KMS-11 (cell line): ENCODE results near the gene GNG2.

Experiments used
- H2AFZ ChIP-seq: fragments of 200-600 bp; sonication (generic); 2 replicates; pipeline ENCODE4 v1.6.1; 2016; ENCODE audit warnings: antibody characterized with exemption, mixed run types, low read depth
- H3K27ac ChIP-seq: fragments of 200-600 bp; sonication (generic); 2 replicates; pipeline ENCODE4 v1.6.1; 2016; ENCODE audit warnings: mild to moderate bottlenecking, mixed run types
- H3K27me3 ChIP-seq: fragments of 200-600 bp; sonication (generic); 2 replicates; pipeline ENCODE4 v1.6.1; 2017; ENCODE audit warnings: mild to moderate bottlenecking, low read depth, mixed run types, moderate library complexity; ENCODE audit not compliant: insufficient read depth
- H3K36me3 ChIP-seq: fragments of 200-600 bp; sonication (generic); 2 replicates; pipeline ENCODE4 v1.6.1; 2017; ENCODE audit warnings: mild to moderate bottlenecking, mixed run types; ENCODE audit not compliant: insufficient read depth
- H3K4me1 ChIP-seq: fragments of 200-600 bp; sonication (generic); 2 replicates; pipeline ENCODE4 v1.6.1; 2016; ENCODE audit warnings: mild to moderate bottlenecking, low read depth, mixed run types; ENCODE audit not compliant: poor library complexity, severe bottlenecking
- H3K4me2 ChIP-seq: fragments of 200-600 bp; sonication (generic); 2 replicates; pipeline ENCODE4 v1.7.0; 2016; ENCODE audit warnings: mild to moderate bottlenecking, mixed run types
- H3K4me3 ChIP-seq: fragments of 200-600 bp; sonication (generic); IDR thresholded peaks from 2 replicates; pipeline ENCODE4 v1.6.1; 2017; ENCODE audit warnings: low read depth, low read length, mixed read lengths; ENCODE audit not compliant: insufficient read depth
- H3K79me2 ChIP-seq: fragments of 200-600 bp; sonication (generic); 2 replicates; pipeline ENCODE4 v1.6.1; 2016; ENCODE audit warnings: low read depth, mixed run types; ENCODE audit not compliant: insufficient read depth
- H3K9ac ChIP-seq: fragments of 200-600 bp; sonication (generic); 2 replicates; pipeline ENCODE4 v1.6.1; 2016; ENCODE audit warnings: mild to moderate bottlenecking, mixed run types
- H4K20me1 ChIP-seq: fragments of 200-600 bp; sonication (generic); 2 replicates; pipeline ENCODE4 v1.6.1; 2016; ENCODE audit warnings: mild to moderate bottlenecking, mixed run types; ENCODE audit not compliant: insufficient read depth
- TF ChIP-seq, protein P1 (sequence below): fragments of 200-600 bp; sonication (generic); conservative IDR thresholded peaks from 2 replicates; pipeline ENCODE4 v1.6.1; 2017; ENCODE audit warnings: low read depth, mild to moderate bottlenecking, antibody characterized with exemption, low read length, moderate library complexity, mixed read lengths

GNG2 gene

DNA sequence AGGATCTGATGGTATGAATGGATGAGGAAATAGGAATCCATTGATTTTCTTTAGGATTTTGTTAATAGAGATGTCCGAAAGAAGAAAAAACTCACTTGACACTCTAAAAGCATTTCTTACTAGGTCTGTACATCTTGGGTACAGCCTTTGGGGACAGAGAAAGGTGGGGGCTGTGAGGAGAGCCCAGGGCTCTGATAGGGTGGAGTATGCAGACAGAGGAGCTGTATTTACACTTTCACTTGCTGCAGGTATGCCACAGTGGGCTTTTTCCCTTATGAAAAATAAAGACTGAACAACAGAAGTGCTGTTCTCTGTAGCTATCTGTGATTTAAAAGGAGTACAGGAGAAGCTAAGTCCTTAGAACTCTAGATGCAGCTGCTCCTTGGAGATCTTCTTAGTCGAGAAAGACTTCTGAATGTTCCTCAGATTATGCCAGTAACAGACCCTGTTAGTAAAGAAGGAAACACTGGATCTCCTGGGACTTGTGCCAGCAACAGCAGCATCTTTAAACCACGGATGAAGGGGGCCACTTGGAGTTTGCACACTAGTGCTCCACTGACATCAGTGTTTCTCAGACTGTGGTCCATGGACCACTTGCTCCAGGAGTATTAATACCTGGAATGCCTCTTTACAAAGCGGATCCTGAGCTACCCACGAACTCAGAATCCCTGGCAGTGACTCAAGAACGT is 109.6 kb downstream of the GNG2 start:
- no peaks in the 10 kb centered on the region for H3K36me3 ChIP-seq
- H3K4me1 ChIP-seq = no peaks in the 10 kb centered on the region
- TF ChIP-seq, protein P1, sequence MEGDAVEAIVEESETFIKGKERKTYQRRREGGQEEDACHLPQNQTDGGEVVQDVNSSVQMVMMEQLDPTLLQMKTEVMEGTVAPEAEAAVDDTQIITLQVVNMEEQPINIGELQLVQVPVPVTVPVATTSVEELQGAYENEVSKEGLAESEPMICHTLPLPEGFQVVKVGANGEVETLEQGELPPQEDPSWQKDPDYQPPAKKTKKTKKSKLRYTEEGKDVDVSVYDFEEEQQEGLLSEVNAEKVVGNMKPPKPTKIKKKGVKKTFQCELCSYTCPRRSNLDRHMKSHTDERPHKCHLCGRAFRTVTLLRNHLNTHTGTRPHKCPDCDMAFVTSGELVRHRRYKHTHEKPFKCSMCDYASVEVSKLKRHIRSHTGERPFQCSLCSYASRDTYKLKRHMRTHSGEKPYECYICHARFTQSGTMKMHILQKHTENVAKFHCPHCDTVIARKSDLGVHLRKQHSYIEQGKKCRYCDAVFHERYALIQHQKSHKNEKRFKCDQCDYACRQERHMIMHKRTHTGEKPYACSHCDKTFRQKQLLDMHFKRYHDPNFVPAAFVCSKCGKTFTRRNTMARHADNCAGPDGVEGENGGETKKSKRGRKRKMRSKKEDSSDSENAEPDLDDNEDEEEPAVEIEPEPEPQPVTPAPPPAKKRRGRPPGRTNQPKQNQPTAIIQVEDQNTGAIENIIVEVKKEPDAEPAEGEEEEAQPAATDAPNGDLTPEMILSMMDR = no peak
- no peaks in the 10 kb centered on the region for H3K79me2 ChIP-seq
- no peak overlapping the region for H3K4me3 ChIP-seq
- no peak overlapping the region for H3K27ac ChIP-seq
- no peak overlapping the region for H3K4me2 ChIP-seq
- H2AFZ ChIP-seq = no peak overlapping the region
- no peak overlapping the region for H3K9ac ChIP-seq
- H4K20me1 ChIP-seq = no peaks in the 10 kb centered on the region
- no peaks in the 10 kb centered on the region for H3K27me3 ChIP-seq

GRCh38 chr14:51972566-51972965 is 112.2 kb downstream of the GNG2 start:
- no peak overlapping the region for H3K4me2 ChIP-seq
- no peak overlapping the region for H3K27ac ChIP-seq
- TF ChIP-seq, protein P1 = no peak
- H4K20me1 ChIP-seq = no peaks in the 10 kb centered on the region
- H3K4me3 ChIP-seq = no peak overlapping the region
- no peaks in the 10 kb centered on the region for H3K4me1 ChIP-seq
- no peaks in the 10 kb centered on the region for H3K36me3 ChIP-seq
- no peaks in the 10 kb centered on the region for H3K27me3 ChIP-seq
- H3K9ac ChIP-seq = no peak overlapping the region
- no peak overlapping the region for H2AFZ ChIP-seq
- no peaks in the 10 kb centered on the region for H3K79me2 ChIP-seq

GRCh38 chr14:51977075-51977474 is 116.7 kb downstream of the GNG2 start:
- Histone ChIP-seq H3K4me3 (no peak overlapping the region), H3K27ac (no peak overlapping the region), H3K9ac (no peak overlapping the region), H2AFZ (no peak overlapping the region), H3K79me2 (no peaks in the 10 kb centered on the region), H4K20me1 (no peaks in the 10 kb centered on the region), H3K27me3 (no peaks in the 10 kb centered on the region), H3K36me3 (no peaks in the 10 kb centered on the region), H3K4me1 (no peaks in the 10 kb centered on the region), H3K4me2 (no peak overlapping the region)
- TF ChIP-seq, protein P1 = no peak

DNA sequence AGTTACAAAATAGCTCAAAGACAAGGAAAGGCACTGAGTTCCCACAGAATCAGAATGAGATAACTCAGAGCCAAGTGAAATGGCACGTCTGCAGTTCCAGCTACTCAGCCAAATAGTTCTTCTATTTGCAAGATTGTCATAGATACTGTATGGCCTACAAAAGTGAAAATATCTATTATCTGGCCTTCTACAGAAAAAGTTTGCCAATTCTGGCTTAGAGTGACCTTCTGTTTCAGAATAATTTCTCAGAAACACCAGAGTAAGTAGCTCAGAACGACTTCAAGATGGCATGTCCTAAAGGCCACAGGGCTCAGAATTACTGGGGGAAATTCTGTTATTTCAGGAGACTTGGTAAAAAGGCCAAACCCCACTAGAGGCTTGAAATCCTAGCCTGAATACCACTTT is 118.3 kb downstream of the GNG2 start:
- no peaks in the 10 kb centered on the region for H3K79me2 ChIP-seq
- H3K27me3 ChIP-seq = no peaks in the 10 kb centered on the region
- no peak overlapping the region for H3K27ac ChIP-seq
- no peaks in the 10 kb centered on the region for H3K36me3 ChIP-seq
- no peaks in the 10 kb centered on the region for H3K4me1 ChIP-seq
- H3K4me2 ChIP-seq = no peak overlapping the region
- H4K20me1 ChIP-seq = no peaks in the 10 kb centered on the region
- no peak overlapping the region for H3K9ac ChIP-seq
- no peak overlapping the region for H3K4me3 ChIP-seq
- peak overlapping the region; percentile 18; the same call in 1 of the 2 replicates for H2AFZ ChIP-seq
- TF ChIP-seq, protein P1 = no peak
